Medulla oblongata (tissue), 1 donor: Measurements from ENCODE around the gene FBXO17.
"Not testable (repeated sequence)": the region's sequence is repeated elsewhere in the genome, so short reads cannot be mapped to it uniquely, and the experiment has no call there.

Experiments
- DNase-seq: peaks from one replicate; pipeline ENCODE4 v3.0.0-alpha.2; 2015; ENCODE audit errors: extremely low spot score

Gene FBXO17

GRCh38 chr19:38980583-38981374, 5.2 kb upstream of the FBXO17 start:
- DNase-seq: no peak

- no peak for DNase-seq
These were observed 4.3 kb upstream of the FBXO17 start for GRCh38 chr19:38979812-38980211.

- no peak for DNase-seq
These were observed 2.8 kb upstream of the FBXO17 start for GRCh38 chr19:38978326-38978689.

- DNase-seq: no peak
These were observed 2.1 kb upstream of the FBXO17 start for GRCh38 chr19:38977445-38978325.

- DNase-seq: peak; percentile 3
These were observed 324 bp upstream of the FBXO17 start for GRCh38 chr19:38975861-38976271.

GRCh38 chr19:38974624-38975213, 823 bp downstream of the FBXO17 start:
- DNase-seq: no peak

DNA sequence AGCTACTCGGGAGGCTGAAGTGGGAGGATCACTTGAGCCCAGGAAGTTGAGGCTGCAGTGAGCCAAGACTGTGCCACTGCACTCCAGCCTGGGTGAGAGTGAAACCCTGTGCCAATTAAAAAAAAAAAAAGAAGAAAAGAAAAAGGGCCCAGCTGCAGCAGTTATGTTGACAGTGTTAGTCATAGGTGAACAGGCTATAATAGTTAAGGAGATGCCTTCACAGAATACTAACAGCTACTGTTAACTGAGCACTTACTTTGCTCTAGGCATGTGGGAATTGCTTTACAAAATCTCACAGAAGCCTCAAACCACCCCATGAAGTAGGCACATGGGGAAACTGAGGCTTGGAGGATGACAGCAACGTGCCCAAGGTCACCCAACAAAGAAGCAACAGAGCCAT, 3.9 kb downstream of the FBXO17 start:
- DNase-seq: no peak

GRCh38 chr19:38970664-38971532, 4.6 kb downstream of the FBXO17 start:
- no peak for DNase-seq

DNA sequence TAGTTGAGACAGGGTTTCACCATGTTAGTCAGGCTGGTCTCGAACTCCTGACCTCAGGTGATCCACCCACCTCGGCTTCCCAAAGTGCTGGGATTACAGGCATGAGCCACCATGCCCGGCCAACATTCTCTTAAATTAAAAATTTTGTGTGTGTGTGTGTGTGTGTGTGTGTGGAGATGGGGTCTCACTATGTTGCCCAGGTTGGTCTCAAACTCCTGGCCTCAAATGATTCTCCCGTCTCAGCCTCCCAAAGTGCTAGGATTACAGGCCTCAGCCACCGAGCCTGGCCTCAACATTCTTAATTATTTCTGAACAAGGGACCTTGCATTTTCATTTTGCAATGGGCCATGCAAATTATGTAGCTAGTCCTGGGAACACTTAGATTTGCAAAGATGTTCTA, 9.4 kb downstream of the FBXO17 start:
- not testable (repeated sequence) for DNase-seq

- DNase-seq: no peak
These were observed 10.8 kb downstream of the FBXO17 start for GRCh38 chr19:38964738-38965137.

DNA sequence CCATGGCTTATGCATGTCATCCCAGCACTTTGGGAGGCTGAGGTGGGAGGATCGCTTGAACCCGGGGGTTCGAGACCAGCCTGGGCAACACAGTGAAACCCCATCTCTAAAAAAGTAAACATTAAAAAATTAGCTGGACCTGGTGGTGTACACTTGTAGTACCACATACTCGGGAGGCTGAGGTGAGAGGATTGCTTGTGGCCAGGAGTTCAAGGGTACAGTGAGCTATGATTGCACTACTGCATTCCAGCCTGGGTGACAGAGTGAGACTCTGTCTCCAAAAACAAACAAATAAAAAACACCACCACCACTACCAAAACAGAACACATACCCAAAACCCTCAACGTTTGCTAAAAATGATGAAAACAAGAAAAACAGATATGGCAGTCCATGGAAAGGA, 15.9 kb downstream of the FBXO17 start:
- DNase-seq: no peak

DNA sequence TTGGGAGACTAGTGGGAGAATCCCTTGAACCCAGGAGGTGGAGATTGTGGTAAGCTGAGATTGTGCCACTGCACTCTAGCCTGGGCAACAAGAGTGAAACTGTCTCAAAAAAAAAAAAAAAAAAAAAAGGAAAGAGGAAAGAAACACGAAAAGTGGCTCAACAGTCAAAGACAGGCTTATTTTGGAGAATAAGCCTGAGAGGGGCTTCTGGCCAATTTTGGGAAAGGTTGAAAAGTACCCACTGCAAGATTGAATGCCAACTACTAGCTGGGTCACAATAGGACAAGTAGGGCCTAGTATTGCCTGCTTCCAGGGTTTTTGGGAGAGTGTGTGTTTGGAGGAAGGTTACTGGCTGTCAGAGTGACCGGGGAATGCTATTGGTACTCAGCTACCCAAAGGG, 17.2 kb downstream of the FBXO17 start:
- DNase-seq: no peak

- DNase-seq: no peak
These were observed 19.3 kb downstream of the FBXO17 start for GRCh38 chr19:38956264-38956663.

DNA sequence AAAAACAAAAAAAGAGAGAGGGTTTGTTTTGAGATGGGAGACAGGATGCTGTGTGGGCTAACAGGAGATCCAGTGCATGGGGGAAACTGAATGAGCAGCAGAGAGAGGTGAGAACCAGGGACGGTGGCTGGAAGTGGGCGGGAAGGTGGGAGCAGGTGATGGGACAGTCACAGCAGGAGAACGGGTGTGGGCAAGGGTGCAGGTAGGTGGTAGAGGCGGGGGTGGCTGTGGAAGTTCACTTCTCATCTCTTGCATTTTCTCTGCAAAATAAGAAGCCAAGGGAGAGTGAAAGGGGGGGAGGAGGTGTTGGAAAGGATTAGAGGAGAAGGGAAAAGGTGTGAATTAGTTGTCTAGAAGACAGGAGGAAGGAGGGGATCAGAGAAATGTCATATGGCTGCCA, 21.9 kb downstream of the FBXO17 start:
- DNase-seq: no peak

- DNase-seq: peak; percentile 71
These were observed 23.0 kb downstream of the FBXO17 start for GRCh38 chr19:38952395-38953165.

GRCh38 chr19:38951187-38951586, 24.4 kb downstream of the FBXO17 start:
- DNase-seq: no peak

- peak; percentile 84 for DNase-seq
These were observed 25.8 kb downstream of the FBXO17 start for GRCh38 chr19:38949580-38950367.

GRCh38 chr19:38946229-38947010, 29.1 kb downstream of the FBXO17 start:
- DNase-seq: no peak

GRCh38 chr19:38945562-38946228, 29.8 kb downstream of the FBXO17 start:
- DNase-seq: no peak
